ENCODE results near the gene PPP1R18.

The PPP1R18 gene

GRCh38 chr6:30689022-30689865 is 2.8 kb upstream of the PPP1R18 start:
- DNase-seq (ENCODE audit: low spot score) = no peak

GRCh38 chr6:30688569-30688968 is 2.1 kb upstream of the PPP1R18 start:
- no peak for DNase-seq (ENCODE audit: low spot score)

GRCh38 chr6:30687659-30688431 is 1.4 kb upstream of the PPP1R18 start:
- no peak for DNase-seq (ENCODE audit: low spot score)

GRCh38 chr6:30686908-30687658 is 638 bp upstream of the PPP1R18 start:
- DNase-seq (ENCODE audit: low spot score) = peak; percentile 49

- no peak for DNase-seq (ENCODE audit: low spot score)
Observed at GRCh38 chr6:30685157-30686008, 1.1 kb downstream of the PPP1R18 start.

- DNase-seq (ENCODE audit: low spot score) = no peak
Observed at GRCh38 chr6:30684386-30685156, 1.9 kb downstream of the PPP1R18 start.

GRCh38 chr6:30683980-30684338 is 2.5 kb downstream of the PPP1R18 start:
- DNase-seq (ENCODE audit: low spot score) = no peak

- no peak for DNase-seq (ENCODE audit: low spot score)
Observed at GRCh38 chr6:30683183-30683979, 3.1 kb downstream of the PPP1R18 start.

GRCh38 chr6:30682143-30683117 is 4.0 kb downstream of the PPP1R18 start:
- DNase-seq (ENCODE audit: low spot score) = peak; percentile 56

GRCh38 chr6:30681766-30682142 is 4.7 kb downstream of the PPP1R18 start:
- DNase-seq (ENCODE audit: low spot score) = no peak

GRCh38 chr6:30679765-30680535 is 6.5 kb downstream of the PPP1R18 start:
- no peak for DNase-seq (ENCODE audit: low spot score)

- DNase-seq (ENCODE audit: low spot score) = peak; percentile 80
Observed at GRCh38 chr6:30678964-30679726, 7.3 kb downstream of the PPP1R18 start.

GRCh38 chr6:30676660-30677285 is 9.7 kb downstream of the PPP1R18 start:
- DNase-seq (ENCODE audit: low spot score) = no peak

GRCh38 chr6:30672445-30673253 is 13.8 kb downstream of the PPP1R18 start, which contains the start of gene DHX16:
Gene DHX16 (minus strand): TSS chr6:30673006. CDS start chr6:30672841, 165 bp downstream.
- peak; percentile 91 for DNase-seq (ENCODE audit: low spot score)

GRCh38 chr6:30670760-30671527 is 15.5 kb downstream of the PPP1R18 start:
- DNase-seq (ENCODE audit: low spot score) = no peak

All from putamen (tissue), 1 donor.